ENCODE results near the gene UTP11.

UTP11 gene

GRCh38 chr1:38025664-38026063 lies 13.1 kb downstream of the UTP11 start:
- TF ChIP-seq CTCF (conservative IDR thresholded peaks at IDR 0.05), result no peak
- no peak overlapping the region for H3K27ac ChIP-seq

- H3K27ac ChIP-seq, result no peak overlapping the region
Measured at GRCh38 chr1:38026592-38027200, 14.2 kb downstream of the UTP11 start.

GRCh38 chr1:38027201-38028104 lies 14.9 kb downstream of the UTP11 start:
- H3K27ac ChIP-seq, result no peak overlapping the region
- TF ChIP-seq CTCF (conservative IDR thresholded peaks at IDR 0.05), result no peak

More at GRCh38 chr1:38026592-38027200, 14.2 kb downstream of the UTP11 start:
- peak; percentile 89 for TF ChIP-seq CTCF (conservative IDR thresholded peaks at IDR 0.05)

GRCh38 chr1:38028105-38028591 lies 15.6 kb downstream of the UTP11 start:
- no peak overlapping the region for H3K27ac ChIP-seq

GRCh38 chr1:38028671-38029070 lies 16.1 kb downstream of the UTP11 start:
- H3K27ac ChIP-seq, result no peak overlapping the region
- no peak for TF ChIP-seq CTCF (conservative IDR thresholded peaks at IDR 0.05)

More at GRCh38 chr1:38028105-38028591, 15.6 kb downstream of the UTP11 start:
- TF ChIP-seq CTCF (conservative IDR thresholded peaks at IDR 0.05), result no peak

- no peak overlapping the region for H3K27ac ChIP-seq
- TF ChIP-seq CTCF (conservative IDR thresholded peaks at IDR 0.05), result no peak
Measured at GRCh38 chr1:38029081-38029681, 16.6 kb downstream of the UTP11 start.
